ENCODE data around the gene ATOH8.
"Not testable (repeated sequence)": the region's sequence is repeated elsewhere in the genome, so short reads cannot be mapped to it uniquely, and the experiment has no call there.

The ATOH8 gene, protein sequence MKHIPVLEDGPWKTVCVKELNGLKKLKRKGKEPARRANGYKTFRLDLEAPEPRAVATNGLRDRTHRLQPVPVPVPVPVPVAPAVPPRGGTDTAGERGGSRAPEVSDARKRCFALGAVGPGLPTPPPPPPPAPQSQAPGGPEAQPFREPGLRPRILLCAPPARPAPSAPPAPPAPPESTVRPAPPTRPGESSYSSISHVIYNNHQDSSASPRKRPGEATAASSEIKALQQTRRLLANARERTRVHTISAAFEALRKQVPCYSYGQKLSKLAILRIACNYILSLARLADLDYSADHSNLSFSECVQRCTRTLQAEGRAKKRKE

GRCh38 chr2:85753525-85754312 is at the start of gene ATOH8:
Gene ATOH8, plus strand, starts transcription at chr2:85753991. Its CDS starts 199 bp downstream, at chr2:85754190.
- DNase-seq, result peak; percentile 71

GRCh38 chr2:85704038-85704437 is 49.8 kb upstream of the ATOH8 start:
- DNase-seq, result no peak

GRCh38 chr2:85704800-85705679 is 48.8 kb upstream of the ATOH8 start:
- peak; percentile 80 for DNase-seq

DNA sequence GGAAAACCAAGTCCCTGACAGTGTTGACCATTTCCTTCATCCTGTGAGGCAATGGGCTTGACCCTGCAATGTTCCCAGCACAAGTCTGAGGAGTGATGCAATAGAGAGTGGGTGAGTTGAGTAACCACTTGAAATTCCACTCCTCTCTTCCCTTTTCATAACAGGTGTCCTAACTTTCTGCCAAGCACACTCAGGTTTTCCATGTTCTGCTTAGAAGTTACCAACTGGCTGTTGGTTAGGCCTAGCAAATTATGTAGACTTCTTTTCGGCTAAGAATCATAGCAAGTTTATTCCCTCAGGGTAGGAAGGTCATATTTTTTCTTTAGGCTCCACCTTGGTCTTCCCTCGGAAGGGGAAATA is 48.1 kb upstream of the ATOH8 start:
- DNase-seq, result no peak

DNA sequence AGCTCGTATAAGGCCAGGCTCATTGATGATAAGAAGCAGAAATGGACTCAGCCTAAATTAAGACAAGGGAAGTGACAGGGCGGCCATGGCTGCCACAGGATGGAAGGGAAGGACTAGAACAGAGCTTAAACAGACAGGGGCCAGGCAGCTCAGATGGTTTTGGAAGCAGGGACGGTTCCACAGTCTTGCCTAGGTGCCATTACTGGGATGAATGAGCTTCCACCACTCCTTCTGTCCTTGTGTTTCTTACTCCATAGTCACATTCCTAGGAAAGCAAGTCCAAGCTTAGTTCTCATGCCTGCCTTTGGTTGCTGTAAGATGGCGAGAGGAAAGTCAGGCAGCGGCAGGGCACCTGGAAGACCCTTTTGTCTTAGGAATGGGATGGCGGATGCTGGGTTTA is 47.7 kb upstream of the ATOH8 start:
- no peak for DNase-seq

GRCh38 chr2:85706599-85707296 is 47.0 kb upstream of the ATOH8 start:
- peak; percentile 85 for DNase-seq

DNA sequence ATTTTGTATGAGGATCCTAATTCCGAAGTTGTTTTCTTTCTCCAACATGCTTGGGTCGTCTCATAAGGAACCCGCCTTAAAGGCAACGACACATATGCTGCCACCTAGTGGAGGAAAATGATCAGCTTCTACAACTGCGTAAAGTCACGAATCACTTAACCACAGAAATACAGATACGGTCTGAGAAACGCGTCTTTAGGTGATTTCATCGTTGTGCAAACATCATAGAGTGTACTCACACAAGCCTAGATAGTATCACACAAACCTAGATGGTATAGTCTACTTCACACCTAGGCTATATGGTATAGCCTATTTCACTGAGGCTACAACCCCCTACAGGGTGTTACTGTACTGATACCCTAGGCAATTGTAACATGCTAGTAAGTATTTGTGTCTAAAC is 46.5 kb upstream of the ATOH8 start:
- DNase-seq, result peak; percentile 96

DNA sequence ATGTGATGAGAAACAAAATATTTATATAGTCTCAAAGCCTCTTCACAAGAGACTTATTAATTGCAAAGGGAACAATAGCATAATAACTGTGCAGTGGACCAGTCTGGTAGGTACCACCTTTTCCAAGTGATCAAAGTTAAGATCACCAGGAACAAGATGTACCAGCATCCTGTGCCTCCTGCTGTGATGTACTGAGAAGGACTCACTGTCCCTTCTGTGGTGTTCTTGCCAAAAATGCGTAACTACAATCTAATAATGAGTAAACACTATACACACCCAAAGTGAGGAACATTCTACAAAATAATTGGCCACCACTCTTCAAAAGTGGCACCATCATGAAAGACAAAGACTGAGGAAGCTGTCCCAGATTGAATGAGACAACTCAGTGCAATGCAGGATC is 45.1 kb upstream of the ATOH8 start:
- DNase-seq, result no peak

DNA sequence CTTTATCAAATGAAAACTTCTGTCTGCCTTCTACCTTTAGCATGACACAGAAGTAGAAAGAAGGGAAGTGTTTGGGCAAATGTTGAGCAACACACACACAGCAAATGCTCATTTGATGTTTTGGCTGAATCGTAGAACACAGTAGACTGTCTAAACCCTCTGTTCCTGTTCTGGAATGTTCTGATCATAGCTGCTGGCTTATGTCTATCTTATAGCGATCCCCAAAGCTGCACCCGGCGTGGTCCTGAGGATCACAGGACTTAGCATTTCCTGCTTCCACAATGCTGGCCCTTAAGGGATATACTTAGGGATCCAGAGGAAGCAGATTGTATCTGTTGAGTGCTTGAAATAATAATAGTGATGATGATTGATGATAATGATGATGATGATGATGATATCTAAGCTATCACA is 44.4 kb upstream of the ATOH8 start:
- DNase-seq, result peak; percentile 76

DNA sequence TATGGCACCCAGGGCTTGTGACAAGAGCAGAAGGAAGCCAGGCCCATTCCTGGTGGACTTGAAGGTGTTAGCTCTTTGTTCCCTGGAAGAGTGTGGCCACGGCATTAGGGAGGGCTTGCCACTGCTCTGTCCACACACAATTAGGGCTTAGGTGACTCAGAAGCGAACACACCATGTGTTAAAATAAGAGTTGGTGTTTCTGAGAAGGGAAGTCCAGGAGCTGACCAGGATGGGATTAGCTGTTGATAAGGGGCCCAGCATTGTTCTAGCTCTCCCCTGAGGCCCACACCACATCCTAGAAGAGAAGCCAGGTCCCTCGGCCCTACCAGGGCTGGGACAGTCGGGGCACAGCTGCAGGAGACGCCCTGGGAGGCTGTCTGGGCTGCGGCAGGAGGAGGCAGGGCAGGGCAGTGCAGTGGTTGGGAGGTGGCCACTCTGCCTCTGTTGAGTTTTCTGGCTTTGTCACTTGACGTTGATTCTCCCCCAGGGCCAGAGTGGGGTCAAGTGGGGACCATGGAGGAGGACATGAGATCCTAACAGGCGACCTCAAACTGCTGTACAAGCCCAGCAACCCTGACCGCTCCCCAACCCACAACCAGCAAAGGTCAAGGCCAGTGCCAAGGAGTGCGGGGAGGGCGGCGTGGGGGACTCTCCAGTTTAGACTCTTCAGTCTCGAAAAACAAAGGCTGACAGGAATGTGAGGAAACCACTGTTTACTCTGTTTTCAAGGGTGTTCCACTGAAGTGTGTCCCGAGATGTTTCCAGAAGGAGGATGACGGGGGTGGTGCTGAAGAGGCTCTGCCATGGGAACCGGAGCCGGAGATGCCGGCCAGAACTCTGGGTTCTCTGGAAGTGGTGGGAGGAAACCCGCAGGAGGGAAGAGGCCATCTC is 42.9 kb upstream of the ATOH8 start:
- no peak for DNase-seq

DNA sequence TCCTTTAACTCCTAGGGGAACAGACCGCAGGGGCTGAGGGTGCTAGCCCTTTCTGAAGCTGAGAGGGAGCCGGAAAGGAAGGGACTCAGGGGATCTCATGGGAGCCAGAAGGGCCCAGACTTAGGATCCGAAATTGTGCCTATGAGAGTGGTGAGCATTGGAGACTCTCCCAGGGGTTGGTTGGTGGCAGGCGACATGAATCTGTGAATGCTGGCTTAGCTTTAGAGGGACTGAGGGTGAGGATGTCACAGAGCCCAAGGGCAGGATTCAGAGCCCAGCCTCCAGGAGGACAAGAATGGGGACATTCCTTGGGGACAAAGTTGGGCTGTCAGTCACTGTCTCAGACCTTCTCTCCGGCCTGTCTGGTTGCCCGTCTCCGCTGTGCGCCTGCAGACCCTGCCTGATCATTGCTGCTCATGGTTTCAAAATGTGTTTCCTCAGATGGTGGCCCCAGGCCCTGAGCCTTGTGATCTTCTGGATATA is 42.2 kb upstream of the ATOH8 start:
- peak; percentile 44 for DNase-seq

- peak; percentile 90 for DNase-seq
Observed at GRCh38 chr2:85712336-85712735, 41.5 kb upstream of the ATOH8 start.

- no peak for DNase-seq
Observed at GRCh38 chr2:85712849-85713612, 40.8 kb upstream of the ATOH8 start.

- no peak for DNase-seq
Observed at GRCh38 chr2:85713836-85714235, 40.0 kb upstream of the ATOH8 start.

GRCh38 chr2:85714421-85714820 is 39.4 kb upstream of the ATOH8 start:
- DNase-seq, result not testable (repeated sequence)

DNA sequence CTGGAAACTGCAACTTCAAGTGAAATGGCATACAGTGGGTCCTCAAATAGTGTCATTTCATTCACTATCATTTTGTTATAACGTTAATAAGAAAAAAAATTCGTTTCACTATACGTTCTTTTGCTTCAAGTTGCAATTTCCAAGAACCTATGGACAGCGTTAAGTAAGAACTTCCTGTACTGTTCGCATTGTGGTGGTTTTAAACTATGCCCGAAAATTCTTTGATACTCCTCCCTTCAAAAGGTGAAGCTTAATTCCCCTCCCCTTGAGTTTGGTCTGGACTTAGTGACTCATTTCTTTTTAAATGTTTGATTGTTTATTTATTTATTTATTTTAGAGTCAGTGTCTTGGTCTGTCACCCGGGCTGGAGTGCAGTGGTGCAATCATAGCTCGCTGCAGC is 39.0 kb upstream of the ATOH8 start:
- peak; percentile 66 for DNase-seq

DNA sequence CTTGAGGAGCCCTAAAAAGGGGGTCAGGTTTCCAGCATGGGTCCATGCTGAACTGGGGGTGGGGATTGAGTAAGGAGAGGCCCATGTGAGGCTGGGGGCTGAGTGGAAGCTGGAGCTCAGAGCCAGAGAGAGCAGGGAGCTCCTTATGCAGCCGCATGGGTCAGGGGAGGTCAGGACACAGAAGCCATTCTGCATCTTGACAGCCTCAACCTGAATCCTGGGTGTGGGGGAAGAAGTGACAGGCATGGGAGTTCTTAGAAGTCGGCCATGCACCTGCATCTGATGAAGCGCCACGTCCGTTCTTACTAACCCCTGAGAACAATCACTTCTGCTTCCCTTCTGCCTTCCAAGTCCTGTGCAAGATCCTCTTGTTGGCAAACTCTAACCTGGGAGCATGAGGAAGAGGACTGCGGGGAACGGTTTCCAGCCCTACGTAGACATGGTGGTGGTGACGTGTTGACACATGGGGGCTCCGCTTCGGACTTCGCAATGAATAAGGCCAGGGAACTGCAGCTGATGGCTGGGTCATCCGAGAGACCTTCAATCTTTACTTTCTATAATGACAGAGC is 37.4 kb upstream of the ATOH8 start:
- no peak for DNase-seq

- peak; percentile 86 for DNase-seq
Observed at GRCh38 chr2:85717308-85718008, 36.3 kb upstream of the ATOH8 start.

DNA sequence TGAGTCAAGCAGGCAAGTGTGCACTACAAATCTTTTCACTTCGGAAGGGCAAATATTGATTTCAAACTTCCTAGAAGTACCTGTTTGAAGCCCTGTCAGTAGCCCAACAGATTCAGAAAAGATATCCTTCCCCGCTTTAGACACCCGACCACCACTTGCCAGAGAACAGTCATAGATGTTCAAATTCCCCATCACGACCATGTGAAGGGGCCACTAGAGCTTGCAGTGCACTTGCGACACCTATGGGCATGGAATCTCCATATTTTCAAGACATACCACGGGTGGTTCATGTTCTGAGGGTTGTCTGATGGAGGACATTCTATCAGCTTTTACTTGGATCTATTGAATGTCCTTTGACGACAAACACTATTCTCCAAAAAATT is 35.8 kb upstream of the ATOH8 start:
- peak; percentile 75 for DNase-seq

All from hematopoietic multipotent progenitor cell treated with erythropoietin and hydrocortisone succinate and interleukin-3 and kit ligand, for 4 days (in vitro differentiated cells).